Heart left ventricle (tissue), 13 donors: Measurements from ENCODE around the gene SLC46A3.

Source experiments
- POLR2A ChIP-seq, 2 donors: fragments of 450-650 bp; IDR thresholded peaks; one replicate each; pipeline ENCODE4 v1.6.1; 2017; ENCODE audit warnings: antibody characterized with exemption in 2 of 2, mild to moderate bottlenecking in 2 of 2, moderate library complexity in 2 of 2
- TF ChIP-seq, protein P1 (sequence below), 12 donors: fragments of 200-600 bp; sonication (generic) in 4 of 12; IDR thresholded peaks; one replicate each; pipeline versions ENCODE4 v1.5.0 to v1.8.0; 2018 to 2022; ENCODE audit warnings: antibody characterized with exemption in 12 of 12, mild to moderate bottlenecking in 5 of 12
- donor health status: ischemic (EF 13 %, LVEDD 7.1; RV severe dilation, severe dysfunction).
- donor health status: DM: no; HTN: yes; CAD: no.
- donor health status: DM: no; HTN: no; CAD: no.
- donor health status: ischemic (EF 25% LVEDD 6.9; RV normal size, moderate dysfunction).
- donor health status: ischemic (EF 25% LVEDD 5.7; RV mildly dilated, moderate dysfunction).
- donor health status: ischemic (EF 35%, LVEDD 5.7; RV mildly dilated, moderate dysfunction).
- donor health status: nonischemic (EF 11% LVEDD 7.7; RV severe dilation, severe dysfunction).
- donor health status: DM: yes; HTN: yes; CAD: no.
- donor health status: PGD.
- donor health status: ischemic (EF 29% LVEDD 5.4; RV normal size, mild dysfunction).
- donor health status: nonischemic (EF 23%, LVEDD 6.1; RV moderate dilation, normal function).

DNA sequence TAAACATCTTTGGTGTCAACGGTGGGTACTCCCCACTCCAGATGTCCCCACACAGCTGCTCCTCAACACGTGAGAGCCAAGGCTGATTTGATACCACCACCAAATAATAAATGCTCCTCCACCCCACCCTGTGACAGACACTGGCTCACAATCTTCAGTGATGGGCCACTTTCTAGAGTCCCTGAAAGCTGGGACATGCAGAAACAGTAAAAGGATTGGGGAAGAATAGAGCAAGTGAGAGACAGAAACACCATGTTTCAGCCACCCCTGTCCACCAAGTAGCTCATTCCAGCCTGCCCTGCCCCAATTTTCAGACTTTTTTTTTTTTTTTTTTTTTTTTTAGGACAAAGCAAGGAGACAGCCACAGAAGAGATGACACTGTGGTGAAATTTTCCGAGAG lies 1.6 kb downstream of the SLC46A3 start:
- TF ChIP-seq, protein P1, sequence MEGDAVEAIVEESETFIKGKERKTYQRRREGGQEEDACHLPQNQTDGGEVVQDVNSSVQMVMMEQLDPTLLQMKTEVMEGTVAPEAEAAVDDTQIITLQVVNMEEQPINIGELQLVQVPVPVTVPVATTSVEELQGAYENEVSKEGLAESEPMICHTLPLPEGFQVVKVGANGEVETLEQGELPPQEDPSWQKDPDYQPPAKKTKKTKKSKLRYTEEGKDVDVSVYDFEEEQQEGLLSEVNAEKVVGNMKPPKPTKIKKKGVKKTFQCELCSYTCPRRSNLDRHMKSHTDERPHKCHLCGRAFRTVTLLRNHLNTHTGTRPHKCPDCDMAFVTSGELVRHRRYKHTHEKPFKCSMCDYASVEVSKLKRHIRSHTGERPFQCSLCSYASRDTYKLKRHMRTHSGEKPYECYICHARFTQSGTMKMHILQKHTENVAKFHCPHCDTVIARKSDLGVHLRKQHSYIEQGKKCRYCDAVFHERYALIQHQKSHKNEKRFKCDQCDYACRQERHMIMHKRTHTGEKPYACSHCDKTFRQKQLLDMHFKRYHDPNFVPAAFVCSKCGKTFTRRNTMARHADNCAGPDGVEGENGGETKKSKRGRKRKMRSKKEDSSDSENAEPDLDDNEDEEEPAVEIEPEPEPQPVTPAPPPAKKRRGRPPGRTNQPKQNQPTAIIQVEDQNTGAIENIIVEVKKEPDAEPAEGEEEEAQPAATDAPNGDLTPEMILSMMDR (IDR thresholded peaks at IDR 0.05): no peak
- TF ChIP-seq POLR2A (IDR thresholded peaks at IDR 0.05): no peak
